Naive thymus-derived CD8-positive, alpha-beta T cell (primary cell): ENCODE data around the gene ADGRA1. TPM values are rescaled to one million over a fixed set of nuclear protein-coding genes. Genes with fewer than 3 reads are reported as not detected.

Experiments
- ATAC-seq, 2 donors: fragments of 150-1000 bp; cut with Tn5 transposase in 1 of 2; sonication (Bioruptor Pico), chemical (Tn5 transposase) in 1 of 2; 1 replicate in 1 of 2; 2 replicates in 1 of 2; pipeline ENCODE4 v1.10.0; 2021; ENCODE audit warnings: mild to moderate bottlenecking in 2 of 2, moderate library complexity in 2 of 2
- POLR2A ChIA-PET: fragments of 350-600 bp; sonication (Branson Sonifier 250); formaldehyde crosslinking; loops from one replicate; lab custom pipeline; 2021; ENCODE audit warnings: antibody characterized with exemption; lab: Charles Lee
- DNase-seq, 10 donors: peaks; one replicate each; pipeline versions ENCODE4 v3.0.0 to v3.0.0-alpha.2; 2020 to 2022
- H3K27ac Mint-ChIP-seq, 10 donors: one replicate each; pipeline ENCODE4 v1.8.0; 2020 to 2022; ENCODE audit warnings: mild to moderate bottlenecking in 10 of 10, mixed read lengths in 10 of 10, moderate library complexity in 4 of 10, inconsistent platforms in 1 of 10
- H3K27me3 Mint-ChIP-seq, 5 donors: one replicate each; pipeline ENCODE4 v1.8.0; 2021 to 2022; ENCODE audit warnings: mixed read lengths in 5 of 5
- H3K36me3 Mint-ChIP-seq, 3 donors: one replicate each; pipeline ENCODE4 v1.8.0; 2020 to 2022; ENCODE audit warnings: mixed read lengths in 3 of 3, mild to moderate bottlenecking in 2 of 3, inconsistent platforms in 1 of 3
- H3K4me1 Mint-ChIP-seq, 4 donors: one replicate each; pipeline ENCODE4 v1.8.0; 2021 to 2022; ENCODE audit warnings: mixed read lengths in 4 of 4
- H3K4me3 Mint-ChIP-seq, 10 donors: one replicate each; pipeline ENCODE4 v1.8.0; 2020 to 2022; ENCODE audit warnings: mild to moderate bottlenecking in 10 of 10, mixed read lengths in 10 of 10, moderate library complexity in 6 of 10, inconsistent platforms in 1 of 10
- H3K9me3 Mint-ChIP-seq, 9 donors: one replicate each; pipeline ENCODE4 v1.8.0; 2020 to 2022; ENCODE audit warnings: mixed read lengths in 9 of 9, mild to moderate bottlenecking in 3 of 9, inconsistent platforms in 1 of 9, moderate library complexity in 1 of 9
- polyA plus RNA-seq, 3 donors: library from polyadenylated mRNA; unstranded; fragments of 300-500 nt; fragmentation: Illumina TruSeq; gene quantifications; one replicate each; pipeline ENCODE4 v1.2.3, GENCODE V29; 2021
- total RNA-seq, 8 experiments: library from RNA in 2 of 8; stranded (reverse) in 2 of 8; gene quantifications; one replicate each; pipeline ENCODE4 v1.2.3 and lab custom pipeline; 2021 to 2026

The ADGRA1 gene
- total and polyA plus RNA-seq, 5 experiments from 2014 or later: not detected

DNA sequence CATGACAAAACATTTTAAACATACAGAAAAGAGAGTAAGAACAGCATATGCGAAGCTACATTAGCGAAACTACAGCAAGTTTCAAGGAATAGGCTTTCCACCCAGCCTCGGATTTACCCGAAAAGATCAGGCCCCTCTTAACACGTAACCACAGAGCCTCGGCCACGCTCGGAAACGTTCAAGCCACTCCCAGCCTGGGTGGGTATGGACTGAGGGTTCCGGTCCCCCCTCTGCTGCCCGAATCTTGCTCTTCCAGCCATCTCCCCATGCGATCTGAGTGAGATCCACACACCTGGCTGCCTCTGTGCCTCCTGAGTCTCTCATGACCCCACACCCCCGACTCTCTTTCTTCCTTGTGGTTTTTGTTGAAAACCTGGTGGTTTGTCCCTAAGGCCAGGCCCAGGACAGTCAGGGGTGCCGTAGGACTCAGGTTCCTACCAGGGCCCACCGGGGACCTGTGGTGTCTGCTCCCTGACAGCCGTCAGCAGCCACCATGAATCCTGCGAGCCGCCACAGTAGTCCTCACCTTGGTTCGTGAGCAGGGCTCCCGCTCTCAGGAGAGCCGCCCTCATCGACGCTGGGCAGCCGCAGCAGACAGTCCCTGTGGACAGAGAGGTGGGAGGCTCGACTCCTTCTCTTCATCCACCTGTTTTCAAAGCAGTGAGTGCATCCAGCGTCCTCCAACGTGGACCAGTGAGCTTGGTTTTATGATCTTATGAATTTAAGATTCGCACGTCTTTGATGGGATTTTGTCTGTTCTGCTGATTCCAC lies 90.8 kb downstream of the ADGRA1 start:
- no peak for ATAC-seq
- H3K27ac Mint-ChIP-seq: no peak overlapping the region
- H3K4me1 Mint-ChIP-seq: peaks cover 0 to 9% (median 0%) of the 10 kb centered on the region in 4 donors
- DNase-seq: peak in 1 of 10 donors; percentile 46
- H3K9me3 Mint-ChIP-seq: peaks cover 0 to 34% (median 0%) of the 10 kb centered on the region in 9 donors
- H3K36me3 Mint-ChIP-seq: no peaks in the 10 kb centered on the region
- H3K27me3 Mint-ChIP-seq: peaks cover 3 to 24% (median 16%) of the 10 kb centered on the region in 5 donors
- no peak overlapping the region for H3K4me3 Mint-ChIP-seq
- POLR2A ChIA-PET: no interaction called here

DNA sequence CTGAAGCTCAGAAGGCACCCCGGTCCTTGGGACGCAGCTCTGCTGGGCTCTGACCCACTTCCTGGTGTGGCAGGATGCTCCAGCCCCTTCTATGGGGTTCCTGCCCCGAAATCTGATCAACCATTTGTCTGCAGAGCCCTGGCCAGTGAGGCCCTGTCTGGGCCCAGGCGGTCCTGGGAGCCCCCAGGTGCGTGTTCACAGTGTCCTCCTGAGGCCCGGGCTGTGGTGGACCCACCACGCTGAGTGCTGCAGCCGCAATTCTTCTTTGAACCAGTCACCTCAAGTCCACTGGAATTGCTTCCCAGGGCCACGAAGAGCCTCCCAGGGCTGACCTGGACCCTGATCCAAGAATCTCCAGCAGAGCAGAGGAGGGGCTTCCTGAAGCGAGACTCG lies 91.4 kb downstream of the ADGRA1 start:
- Mint-ChIP-seq H3K36me3 (no peaks in the 10 kb centered on the region), H3K27ac (no peak overlapping the region), H3K4me1 (peaks cover 0 to 9% (median 0%) of the 10 kb centered on the region in 4 donors), H3K9me3 (peaks cover 0 to 31% (median 0%) of the 10 kb centered on the region in 9 donors), H3K27me3 (peaks cover 3 to 19% (median 12%) of the 10 kb centered on the region in 5 donors), H3K4me3 (no peak overlapping the region)
- ATAC-seq (no peak), DNase-seq (peak in 1 of 10 donors; percentile 47)
- POLR2A ChIA-PET: no interaction called here

DNA sequence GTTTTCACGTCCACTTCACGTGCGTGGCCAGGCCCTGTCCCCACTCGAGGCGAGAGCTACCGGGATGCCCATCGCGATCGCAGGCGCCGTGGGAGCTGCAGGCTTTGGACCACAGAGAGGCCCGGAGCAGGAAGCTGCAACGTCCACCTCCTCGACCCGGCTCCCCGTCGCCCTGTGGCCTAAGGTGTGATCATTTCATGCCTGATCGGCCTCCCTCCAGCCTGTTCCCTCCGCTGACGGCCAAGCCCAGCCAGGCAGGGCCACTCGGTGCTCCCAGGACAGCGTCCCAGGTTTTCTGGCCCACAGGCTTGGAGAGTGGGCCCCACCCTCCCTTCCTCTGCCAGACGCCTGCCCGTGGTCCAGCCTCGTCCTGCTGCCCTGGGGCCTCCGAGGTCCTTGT lies 91.9 kb downstream of the ADGRA1 start:
- Mint-ChIP-seq H3K4me3 (no peak overlapping the region), H3K4me1 (peaks cover 0 to 13% (median 0%) of the 10 kb centered on the region in 4 donors), H3K27me3 (peaks cover 0 to 19% (median 9%) of the 10 kb centered on the region in 5 donors), H3K27ac (peak overlapping the region in 1 of 10 donors; percentile 13), H3K9me3 (peaks cover 0 to 26% (median 0%) of the 10 kb centered on the region in 9 donors), H3K36me3 (no peaks in the 10 kb centered on the region)
- peak in 1 of 10 donors; percentile 59 for DNase-seq
- no peak for ATAC-seq
- POLR2A ChIA-PET: no interaction called here

DNA sequence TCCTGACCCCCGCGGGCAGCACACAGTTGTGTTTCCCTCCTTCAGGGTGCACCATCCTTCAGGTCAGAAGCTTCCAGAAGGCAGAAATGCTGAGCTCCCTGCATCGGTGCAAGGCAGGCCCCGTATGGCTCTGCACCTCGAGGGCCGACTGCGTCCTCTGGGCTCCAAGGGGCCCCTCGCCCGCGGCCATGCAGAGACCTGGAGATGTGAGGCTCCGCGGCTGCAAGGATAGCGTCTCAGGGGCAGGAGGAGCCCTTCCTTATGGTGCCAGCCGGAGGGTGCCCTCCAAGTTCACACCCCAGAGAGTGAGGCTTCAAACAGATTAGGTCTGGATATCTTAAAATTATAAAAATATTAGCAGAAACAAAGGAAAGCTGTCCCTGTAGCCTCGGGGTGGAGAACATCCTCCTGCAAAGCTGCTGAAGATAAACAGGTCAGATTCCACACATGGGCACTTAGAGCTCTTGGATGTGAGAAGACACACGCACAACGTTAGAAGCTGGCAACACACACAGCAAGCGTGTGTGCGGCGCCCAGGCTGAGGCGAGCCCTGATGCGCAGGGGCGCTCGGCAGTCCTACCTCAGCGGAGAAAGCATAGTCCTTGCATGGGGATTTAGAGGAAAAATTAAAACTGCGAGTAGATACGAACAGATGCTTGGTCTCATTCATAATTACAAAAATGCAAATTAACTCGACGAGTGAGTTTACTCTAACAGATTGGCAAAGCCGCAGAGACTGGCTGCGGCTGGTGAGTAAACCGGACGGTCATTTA lies 92.7 kb downstream of the ADGRA1 start:
- POLR2A ChIA-PET: no interaction called here
- Mint-ChIP-seq H3K27me3 (peaks cover 0 to 19% (median 8%) of the 10 kb centered on the region in 5 donors), H3K4me1 (peaks cover 0 to 11% (median 0%) of the 10 kb centered on the region in 4 donors), H3K36me3 (no peaks in the 10 kb centered on the region), H3K27ac (peak overlapping the region in 1 of 10 donors; percentile 39), H3K9me3 (peaks cover 0 to 19% (median 0%) of the 10 kb centered on the region in 9 donors), H3K4me3 (no peak overlapping the region)
- DNase-seq (no peak), ATAC-seq (no peak)

DNA sequence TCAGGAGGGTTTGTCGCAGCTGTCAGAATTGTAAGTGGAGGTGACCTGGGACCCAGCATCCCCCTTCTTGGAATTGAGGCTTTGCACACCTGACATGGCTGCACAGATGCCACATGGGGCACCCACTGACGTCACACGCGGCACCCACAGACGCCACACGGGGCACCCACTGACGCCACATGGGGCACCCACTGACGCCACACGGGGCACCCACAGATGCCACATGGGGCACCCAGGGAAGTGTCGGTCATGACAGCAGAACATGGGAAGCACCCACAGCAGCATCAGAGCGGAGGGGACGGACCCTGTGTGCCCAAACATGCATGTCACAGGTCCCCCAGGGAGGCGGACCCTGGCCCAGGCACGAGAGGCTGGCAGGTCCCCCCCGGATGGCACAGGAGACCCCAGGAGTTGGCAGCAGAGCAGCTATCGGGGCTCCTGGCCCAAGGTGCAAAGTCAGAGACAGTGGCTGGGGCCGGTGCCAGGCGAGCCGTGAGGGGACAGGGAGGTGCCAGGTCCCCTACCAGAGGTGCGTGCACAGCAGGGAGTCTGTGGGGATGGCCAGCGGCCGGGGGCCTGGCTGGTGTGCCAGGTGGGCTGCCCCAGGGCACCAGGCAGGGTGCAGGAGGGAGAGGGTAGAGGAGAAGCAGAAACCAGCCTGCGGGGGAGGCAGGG lies 93.4 kb downstream of the ADGRA1 start:
- no peak overlapping the region for H3K27ac Mint-ChIP-seq
- ATAC-seq: no peak
- no peaks in the 10 kb centered on the region for H3K36me3 Mint-ChIP-seq
- H3K9me3 Mint-ChIP-seq: peaks cover 0 to 13% (median 0%) of the 10 kb centered on the region in 9 donors
- DNase-seq: no peak
- no peak overlapping the region for H3K4me3 Mint-ChIP-seq
- H3K27me3 Mint-ChIP-seq: peaks cover 0 to 19% (median 8%) of the 10 kb centered on the region in 5 donors
- peaks cover 0 to 9% (median 0%) of the 10 kb centered on the region in 4 donors for H3K4me1 Mint-ChIP-seq
- POLR2A ChIA-PET: no interaction called here

Other genes starting within 250 kb of the ADGRA1 start
- gene CFAP46, start 145.4 kb upstream of the ADGRA1 start, total RNA-seq: not detected
- not detected for gene CFAP46, start 145.4 kb upstream of the ADGRA1 start, polyA plus RNA-seq
- under 1 TPM in 1 of 2 experiments, not detected in 1; 0.49 TPM for gene KNDC1, start 72.3 kb downstream of the ADGRA1 start, total RNA-seq
- gene KNDC1, start 72.3 kb downstream of the ADGRA1 start, polyA plus RNA-seq: not detected
- gene UTF1, start 142.3 kb downstream of the ADGRA1 start, total RNA-seq: not detected
- gene UTF1, start 142.3 kb downstream of the ADGRA1 start, polyA plus RNA-seq: not detected
- not detected for gene VENTX, start 149.9 kb downstream of the ADGRA1 start, total RNA-seq
- gene VENTX, start 149.9 kb downstream of the ADGRA1 start, polyA plus RNA-seq: not detected
- gene ADAM8, start 188.9 kb downstream of the ADGRA1 start, total RNA-seq: 1 to 10 TPM; 8.5 to 9.4 TPM
- 10 to 100 TPM in 1 of 3 donors, 1 to 10 TPM in 2; 7.8 to 28.4 (median 9.5) TPM for gene ADAM8, start 188.9 kb downstream of the ADGRA1 start, polyA plus RNA-seq
- gene TUBGCP2, start 220.9 kb downstream of the ADGRA1 start, total RNA-seq: 10 to 100 TPM; 61.4 to 72.9 TPM
- gene TUBGCP2, start 220.9 kb downstream of the ADGRA1 start, polyA plus RNA-seq: 10 to 100 TPM; 24.7 to 35.6 (median 32.0) TPM
- gene ZNF511, start 221.0 kb downstream of the ADGRA1 start, total RNA-seq: 10 to 100 TPM; 38.0 to 38.3 TPM
- 10 to 100 TPM; 75.9 to 80.4 (median 79.2) TPM for gene ZNF511, start 221.0 kb downstream of the ADGRA1 start, polyA plus RNA-seq
- 1 to 10 TPM; 5.9 to 6.9 TPM for gene CALY, start 249.0 kb downstream of the ADGRA1 start, total RNA-seq
- gene CALY, start 249.0 kb downstream of the ADGRA1 start, polyA plus RNA-seq: under 1 TPM; 0.22 to 0.44 (median 0.26) TPM